ENCODE results near the gene DPH3.

DNA sequence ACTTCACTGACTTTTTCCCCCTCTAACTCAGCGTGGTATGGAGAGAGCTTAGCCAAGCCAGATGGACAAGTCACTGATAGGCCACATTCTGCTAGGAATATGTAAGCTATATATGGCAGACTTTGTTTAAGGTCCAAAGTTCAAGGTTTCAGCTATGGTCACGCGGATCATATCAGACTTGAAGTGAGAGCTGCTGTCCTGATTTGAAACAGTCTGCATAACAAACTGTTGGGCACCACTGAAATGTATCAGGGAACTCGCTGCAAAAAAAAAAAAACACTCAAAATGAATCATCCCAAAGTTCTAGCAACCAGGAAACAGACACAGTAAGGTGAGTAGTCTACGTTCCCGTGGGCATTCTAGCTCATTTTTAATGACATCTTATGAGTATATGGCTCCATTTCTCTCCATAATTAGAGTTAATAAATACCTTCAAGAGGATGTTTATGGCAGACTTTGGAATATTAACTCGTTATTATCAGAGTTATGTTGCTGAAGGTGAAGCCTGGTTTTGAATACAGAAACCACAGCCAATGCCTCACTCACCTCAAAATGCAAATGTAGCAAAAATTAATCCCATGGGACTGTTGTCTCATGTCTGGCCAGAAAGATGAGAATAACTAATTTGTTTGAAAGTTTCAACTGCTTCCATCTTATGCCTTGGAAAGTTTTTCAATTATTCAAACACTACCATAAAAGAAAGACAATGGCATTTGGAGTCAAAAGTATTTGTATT lies 12.3 kb downstream of the DPH3 start:
- TF ChIP-seq, protein P1, sequence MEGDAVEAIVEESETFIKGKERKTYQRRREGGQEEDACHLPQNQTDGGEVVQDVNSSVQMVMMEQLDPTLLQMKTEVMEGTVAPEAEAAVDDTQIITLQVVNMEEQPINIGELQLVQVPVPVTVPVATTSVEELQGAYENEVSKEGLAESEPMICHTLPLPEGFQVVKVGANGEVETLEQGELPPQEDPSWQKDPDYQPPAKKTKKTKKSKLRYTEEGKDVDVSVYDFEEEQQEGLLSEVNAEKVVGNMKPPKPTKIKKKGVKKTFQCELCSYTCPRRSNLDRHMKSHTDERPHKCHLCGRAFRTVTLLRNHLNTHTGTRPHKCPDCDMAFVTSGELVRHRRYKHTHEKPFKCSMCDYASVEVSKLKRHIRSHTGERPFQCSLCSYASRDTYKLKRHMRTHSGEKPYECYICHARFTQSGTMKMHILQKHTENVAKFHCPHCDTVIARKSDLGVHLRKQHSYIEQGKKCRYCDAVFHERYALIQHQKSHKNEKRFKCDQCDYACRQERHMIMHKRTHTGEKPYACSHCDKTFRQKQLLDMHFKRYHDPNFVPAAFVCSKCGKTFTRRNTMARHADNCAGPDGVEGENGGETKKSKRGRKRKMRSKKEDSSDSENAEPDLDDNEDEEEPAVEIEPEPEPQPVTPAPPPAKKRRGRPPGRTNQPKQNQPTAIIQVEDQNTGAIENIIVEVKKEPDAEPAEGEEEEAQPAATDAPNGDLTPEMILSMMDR (IDR thresholded peaks at IDR 0.05) = no peak
- TF ChIP-seq POLR2A (IDR thresholded peaks at IDR 0.05) = no peak
